HepG2 (cell line): ENCODE data around the gene MTHFR. TPM values are rescaled to one million over a fixed set of nuclear protein-coding genes. Genes with fewer than 3 reads are reported as not detected.

Experiments used
- MAFK ChIP-seq, 2 experiments: IDR thresholded peaks in 1 of 2; conservative IDR thresholded peaks in 1 of 2; 2 replicates each; pipeline ENCODE4 v1.6.1; 2011; ENCODE audit warnings: improper control_type of control experiment in 2 of 2, low read length in 2 of 2
- NFKBIZ ChIP-seq: IDR thresholded peaks from 2 replicates; pipeline ENCODE4 v1.6.1; 2018; ENCODE audit warnings: missing genetic modification reagents, missing compliant biosample characterization
- NR3C1 ChIP-seq: sonication (generic); formaldehyde crosslinking; IDR thresholded peaks from 2 replicates; pipeline ENCODE4 v1.4.0; 2020; ENCODE audit warnings: missing genetic modification reagents
- SP5 ChIP-seq: IDR thresholded peaks from 2 replicates; pipeline ENCODE4 v1.6.1; 2016; ENCODE audit warnings: low read depth, borderline replicate concordance
- SRSF9 ChIP-seq: fragments of 200-400 bp; formaldehyde crosslinking; IDR thresholded peaks from 2 replicates; pipeline ENCODE4 v1.6.1; 2018; ENCODE audit warnings: borderline replicate concordance, mild to moderate bottlenecking, low read depth, low read length; ENCODE audit not compliant: insufficient read depth, poor library complexity, severe bottlenecking
- TGIF2 ChIP-seq: IDR thresholded peaks from 2 replicates; pipeline ENCODE4 v1.6.1; 2016; ENCODE audit warnings: control low read depth, missing compliant biosample characterization
- U2AF2 ChIP-seq: fragments of 200-400 bp; formaldehyde crosslinking; IDR thresholded peaks from 2 replicates; pipeline ENCODE4 v1.6.1; 2017; ENCODE audit warnings: low read depth, mild to moderate bottlenecking, low read length
- ZBTB1 ChIP-seq: sonication (generic); formaldehyde crosslinking; IDR thresholded peaks from 2 replicates; pipeline ENCODE4 v1.4.0; 2020; ENCODE audit warnings: missing genetic modification reagents, borderline replicate concordance
- ZBTB38 ChIP-seq: sonication (generic); formaldehyde crosslinking; IDR thresholded peaks from 2 replicates; pipeline ENCODE4 v1.5.1; 2020; ENCODE audit warnings: mild to moderate bottlenecking, missing genetic modification reagents
- ZC3H4 ChIP-seq: sonication (generic); formaldehyde crosslinking; IDR thresholded peaks from 2 replicates; pipeline ENCODE4 v1.4.0; 2020; ENCODE audit warnings: missing genetic modification reagents, borderline replicate concordance
- ZHX1 ChIP-seq: sonication (generic); formaldehyde crosslinking; IDR thresholded peaks from 2 replicates; pipeline ENCODE4 v1.8.1; 2022; ENCODE audit warnings: low read depth, mild to moderate bottlenecking, missing genetic modification reagents
- ZNF160 ChIP-seq: sonication (generic); formaldehyde crosslinking; IDR thresholded peaks from 2 replicates; pipeline ENCODE4 v1.8.0; 2022; ENCODE audit warnings: mild to moderate bottlenecking, inconsistent platforms, missing genetic modification reagents
- ZNF207 ChIP-seq: fragments of 450-650 bp; IDR thresholded peaks from 2 replicates; pipeline ENCODE4 v1.6.1; 2016; ENCODE audit warnings: antibody characterized with exemption, borderline replicate concordance
- ZNF510 ChIP-seq: sonication (generic); formaldehyde crosslinking; IDR thresholded peaks from 2 replicates; pipeline ENCODE4 v1.4.0; 2020; ENCODE audit warnings: low read depth, mild to moderate bottlenecking, missing genetic modification reagents
- ZNF660 ChIP-seq: sonication (generic); formaldehyde crosslinking; IDR thresholded peaks from 2 replicates; pipeline ENCODE4 v1.5.1; 2020; ENCODE audit warnings: mild to moderate bottlenecking, low read depth, missing genetic modification reagents, borderline replicate concordance
- ZSCAN12 ChIP-seq: sonication (generic); formaldehyde crosslinking; IDR thresholded peaks from 2 replicates; pipeline ENCODE4 v1.9.0; 2021; ENCODE audit warnings: mild to moderate bottlenecking, missing genetic modification reagents
- polyA plus RNA-seq, 8 experiments: library from polyadenylated mRNA; depleted of rRNA in 3 of 8; stranded (reverse) in 7 of 8; unstranded in 1 of 8; fragments of >200 nt; fragmentation: Illumina TruSeq in 4 of 8; extraction: Trizol in 4 of 8; gene quantifications; 2 replicates each; pipeline versions ENCODE4 v1.2.1 to v1.2.3, GENCODE V29; 2011 to 2016; ENCODE audit warnings: low read depth in 4 of 8, missing spikeins in 1 of 8, mixed read lengths in 1 of 8; ENCODE audit not compliant: insufficient read depth in 1 of 8
- total RNA-seq, 5 experiments: library from RNA; depleted of rRNA; stranded (reverse); fragments of >200 nt; fragmentation: Illumina TruSeq; extraction: Trizol; gene quantifications; 2 replicates each; pipeline ENCODE4 v1.2.3, GENCODE V29; 2016; ENCODE audit warnings: low read depth in 1 of 5
- TF ChIP-seq, protein P1 (sequence below): sonication (generic); formaldehyde crosslinking; IDR thresholded peaks from 2 replicates; pipeline ENCODE4 v1.5.0; 2020; ENCODE audit warnings: missing genetic modification reagents
- TF ChIP-seq, protein P2 (sequence below): sonication (generic); formaldehyde crosslinking; IDR thresholded peaks from 2 replicates; pipeline ENCODE4 v1.4.0; 2020; ENCODE audit warnings: missing genetic modification reagents
- TF ChIP-seq, protein P3 (sequence below): sonication (generic); formaldehyde crosslinking; IDR thresholded peaks from 2 replicates; pipeline ENCODE4 v1.5.1; 2020; ENCODE audit warnings: mild to moderate bottlenecking, missing genetic modification reagents

Gene MTHFR
- total and polyA plus RNA-seq, 2 of the 13 experiments (the other 11 are each of a cell fraction or from before 2014, with no cell fraction given), result 3.8 to 8.2 TPM

DNA sequence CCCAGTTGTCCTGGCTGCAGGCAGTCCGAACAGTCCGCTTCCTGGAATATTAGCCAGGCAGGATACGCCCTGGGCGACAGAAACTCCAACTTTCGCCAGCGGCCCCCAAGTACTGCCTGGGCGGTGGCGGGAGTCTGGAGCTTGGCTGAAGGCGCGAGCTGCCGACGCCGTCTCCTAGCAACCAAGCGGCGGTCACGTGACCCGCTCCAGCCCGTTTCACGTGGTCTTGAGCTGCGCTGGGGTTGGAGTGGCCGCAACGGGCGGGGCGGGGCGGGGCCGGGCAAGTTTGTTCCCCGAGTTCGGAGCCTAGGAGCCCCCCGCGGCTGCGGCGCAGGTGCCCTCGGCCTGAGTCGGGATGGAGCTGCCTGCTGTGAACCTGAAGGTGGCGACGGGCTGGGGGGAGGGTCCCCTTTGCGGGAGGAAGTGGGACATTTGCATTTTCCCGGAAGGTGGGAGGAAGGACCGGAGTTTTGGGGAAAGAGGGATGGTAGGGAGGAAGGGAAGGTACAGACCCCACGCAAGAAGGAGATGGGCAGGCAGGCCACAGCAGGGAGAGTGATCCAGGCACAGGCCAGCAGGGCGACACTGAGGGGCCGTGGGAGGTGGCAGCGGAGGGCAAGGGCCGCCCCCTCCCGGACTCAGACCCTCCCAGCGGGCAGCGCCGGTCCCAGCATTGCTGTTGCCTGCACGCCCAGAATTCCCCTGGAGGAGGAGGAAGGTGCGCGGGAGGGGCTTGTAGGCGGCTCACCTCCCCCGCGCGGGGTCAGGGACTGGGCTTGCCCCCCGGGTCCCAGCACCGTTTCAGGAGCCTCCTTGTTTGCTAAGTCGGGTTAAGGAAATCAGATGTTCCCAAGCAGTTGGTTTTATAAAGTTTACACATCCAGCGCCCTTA, 69.7 kb downstream of the MTHFR start, which contains the start of gene AGTRAP (continued):
- TF ChIP-seq, protein P1, sequence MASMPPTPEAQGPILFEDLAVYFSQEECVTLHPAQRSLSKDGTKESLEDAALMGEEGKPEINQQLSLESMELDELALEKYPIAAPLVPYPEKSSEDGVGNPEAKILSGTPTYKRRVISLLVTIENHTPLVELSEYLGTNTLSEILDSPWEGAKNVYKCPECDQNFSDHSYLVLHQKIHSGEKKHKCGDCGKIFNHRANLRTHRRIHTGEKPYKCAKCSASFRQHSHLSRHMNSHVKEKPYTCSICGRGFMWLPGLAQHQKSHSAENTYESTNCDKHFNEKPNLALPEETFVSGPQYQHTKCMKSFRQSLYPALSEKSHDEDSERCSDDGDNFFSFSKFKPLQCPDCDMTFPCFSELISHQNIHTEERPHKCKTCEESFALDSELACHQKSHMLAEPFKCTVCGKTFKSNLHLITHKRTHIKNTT (CRISPR knock-in tag), result no peak
- TF ChIP-seq ZNF510 (CRISPR knock-in tag) (0 out of 2 replicates have a peak, but pooled peaks have one; percentile 40), ZNF207 (no peak; the same call in 1 of the 2 replicates), ZHX1 (CRISPR knock-in tag) (no peak), NFKBIZ (CRISPR knock-in tag) (no peak), NR3C1 (CRISPR knock-in tag) (no peak), SP5 (CRISPR knock-in tag) (no peak), ZNF660 (CRISPR knock-in tag) (no peak), TGIF2 (CRISPR knock-in tag) (no peak), ZNF160 (CRISPR knock-in tag) (0 out of 2 replicates have a peak, but pooled peaks have one; percentile 41), U2AF2 (peak; percentile 81; the same call in 1 of the 2 replicates), ZC3H4 (CRISPR knock-in tag) (no peak; the same call in 1 of the 2 replicates), SRSF9 (no peak), ZBTB1 (CRISPR knock-in tag) (no peak), ZSCAN12 (no peak), MAFK (conservative IDR thresholded peaks at IDR 0.05 in 1 of 2, IDR thresholded peaks at IDR 0.05 in 1 of 2; ENCODE audit: low read length in 2 of 2) (no peak), ZBTB38 (0 out of 2 replicates have a peak, but pooled peaks have one; percentile 24)
- TF ChIP-seq, protein P2, sequence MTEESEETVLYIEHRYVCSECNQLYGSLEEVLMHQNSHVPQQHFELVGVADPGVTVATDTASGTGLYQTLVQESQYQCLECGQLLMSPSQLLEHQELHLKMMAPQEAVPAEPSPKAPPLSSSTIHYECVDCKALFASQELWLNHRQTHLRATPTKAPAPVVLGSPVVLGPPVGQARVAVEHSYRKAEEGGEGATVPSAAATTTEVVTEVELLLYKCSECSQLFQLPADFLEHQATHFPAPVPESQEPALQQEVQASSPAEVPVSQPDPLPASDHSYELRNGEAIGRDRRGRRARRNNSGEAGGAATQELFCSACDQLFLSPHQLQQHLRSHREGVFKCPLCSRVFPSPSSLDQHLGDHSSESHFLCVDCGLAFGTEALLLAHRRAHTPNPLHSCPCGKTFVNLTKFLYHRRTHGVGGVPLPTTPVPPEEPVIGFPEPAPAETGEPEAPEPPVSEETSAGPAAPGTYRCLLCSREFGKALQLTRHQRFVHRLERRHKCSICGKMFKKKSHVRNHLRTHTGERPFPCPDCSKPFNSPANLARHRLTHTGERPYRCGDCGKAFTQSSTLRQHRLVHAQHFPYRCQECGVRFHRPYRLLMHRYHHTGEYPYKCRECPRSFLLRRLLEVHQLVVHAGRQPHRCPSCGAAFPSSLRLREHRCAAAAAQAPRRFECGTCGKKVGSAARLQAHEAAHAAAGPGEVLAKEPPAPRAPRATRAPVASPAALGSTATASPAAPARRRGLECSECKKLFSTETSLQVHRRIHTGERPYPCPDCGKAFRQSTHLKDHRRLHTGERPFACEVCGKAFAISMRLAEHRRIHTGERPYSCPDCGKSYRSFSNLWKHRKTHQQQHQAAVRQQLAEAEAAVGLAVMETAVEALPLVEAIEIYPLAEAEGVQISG (CRISPR knock-in tag), result no peak
- TF ChIP-seq, protein P3, sequence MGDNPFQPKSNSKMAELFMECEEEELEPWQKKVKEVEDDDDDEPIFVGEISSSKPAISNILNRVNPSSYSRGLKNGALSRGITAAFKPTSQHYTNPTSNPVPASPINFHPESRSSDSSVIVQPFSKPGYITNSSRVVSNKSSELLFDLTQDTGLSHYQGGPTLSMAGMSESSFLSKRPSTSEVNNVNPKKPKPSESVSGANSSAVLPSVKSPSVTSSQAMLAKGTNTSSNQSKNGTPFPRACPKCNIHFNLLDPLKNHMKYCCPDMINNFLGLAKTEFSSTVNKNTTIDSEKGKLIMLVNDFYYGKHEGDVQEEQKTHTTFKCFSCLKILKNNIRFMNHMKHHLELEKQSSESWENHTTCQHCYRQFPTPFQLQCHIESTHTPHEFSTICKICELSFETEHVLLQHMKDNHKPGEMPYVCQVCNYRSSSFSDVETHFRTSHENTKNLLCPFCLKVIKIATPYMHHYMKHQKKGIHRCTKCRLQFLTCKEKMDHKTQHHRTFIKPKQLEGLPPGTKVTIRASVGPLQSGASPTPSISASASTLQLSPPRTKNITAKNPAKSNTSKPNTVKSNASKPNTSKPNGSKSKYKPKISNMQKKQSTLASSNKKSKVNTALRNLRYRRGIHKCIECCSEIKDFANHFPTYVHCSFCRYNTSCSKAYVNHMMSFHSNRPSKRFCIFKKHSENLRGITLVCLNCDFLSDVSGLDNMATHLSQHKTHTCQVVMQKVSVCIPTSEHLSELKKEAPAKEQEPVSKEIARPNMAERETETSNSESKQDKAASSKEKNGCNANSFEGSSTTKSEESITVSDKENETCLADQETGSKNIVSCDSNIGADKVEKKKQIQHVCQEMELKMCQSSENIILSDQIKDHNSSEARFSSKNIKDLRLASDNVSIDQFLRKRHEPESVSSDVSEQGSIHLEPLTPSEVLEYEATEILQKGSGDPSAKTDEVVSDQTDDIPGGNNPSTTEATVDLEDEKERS, result no peak
